SH-SY5Y (cell line): Measurements from ENCODE around the gene SYNE3.

Experiments used
- GATA2 ChIP-seq: IDR thresholded peaks from 2 replicates; pipeline ENCODE4 v1.6.1; 2011; ENCODE audit warnings: mild to moderate bottlenecking, low read depth, low read length
- GATA3 ChIP-seq: IDR thresholded peaks from 2 replicates; pipeline ENCODE4 v1.6.1; 2011; ENCODE audit warnings: low read depth, mild to moderate bottlenecking, low read length, moderate library complexity

Gene SYNE3

GRCh38 chr14:95476747-95477146 lies 39.7 kb downstream of the SYNE3 start:
- TF ChIP-seq GATA2 (no peak), GATA3 (no peak)

- TF ChIP-seq GATA2 (no peak), GATA3 (no peak)
Observed at GRCh38 chr14:95475540-95476240, 40.8 kb downstream of the SYNE3 start.

- TF ChIP-seq GATA3 = no peak
- no peak for TF ChIP-seq GATA2
Observed at GRCh38 chr14:95474941-95475340, 41.5 kb downstream of the SYNE3 start.

- TF ChIP-seq GATA3 = no peak
- TF ChIP-seq GATA2 = no peak
Observed at GRCh38 chr14:95474486-95474885, 42.0 kb downstream of the SYNE3 start.

- TF ChIP-seq GATA3 = no peak
- TF ChIP-seq GATA2 = no peak
Observed at GRCh38 chr14:95472819-95473251, 43.6 kb downstream of the SYNE3 start.

- no peak for TF ChIP-seq GATA2
- TF ChIP-seq GATA3 = no peak
Observed at GRCh38 chr14:95471476-95471875, 45.0 kb downstream of the SYNE3 start.

- TF ChIP-seq GATA2 (no peak), GATA3 (no peak)
Observed at GRCh38 chr14:95471016-95471415, 45.4 kb downstream of the SYNE3 start.

GRCh38 chr14:95469134-95469481 lies 47.3 kb downstream of the SYNE3 start:
- TF ChIP-seq GATA2 = no peak
- TF ChIP-seq GATA3 = no peak

- TF ChIP-seq GATA2 (no peak), GATA3 (no peak)
Observed at GRCh38 chr14:95468448-95469133, 47.9 kb downstream of the SYNE3 start.

- TF ChIP-seq GATA2 (no peak), GATA3 (no peak)
Observed at GRCh38 chr14:95467657-95468056, 48.8 kb downstream of the SYNE3 start.

- TF ChIP-seq GATA2 (no peak), GATA3 (no peak)
Observed at GRCh38 chr14:95467232-95467631, 49.2 kb downstream of the SYNE3 start.
